ENCODE results near the gene SSX2IP.
"Not testable (repeated sequence)": the region's sequence is repeated elsewhere in the genome, so short reads cannot be mapped to it uniquely, and the experiment has no call there.

SSX2IP gene

GRCh38 chr1:84732520-84732919, 42.3 kb upstream of the SSX2IP start:
- H3K4me3 ChIP-seq (replicated peaks; ENCODE audit: low read depth, low read length): no peak overlapping the region
- no peak for TF ChIP-seq CTCF (IDR thresholded peaks at IDR 0.05; ENCODE audit: low read length, missing control alignments)
- DNase-seq (ENCODE audit: low read depth): no peak

GRCh38 chr1:84731519-84731918, 41.3 kb upstream of the SSX2IP start:
- no peak for TF ChIP-seq CTCF (IDR thresholded peaks at IDR 0.05; ENCODE audit: low read length, missing control alignments)
- no peak for DNase-seq (ENCODE audit: low read depth)

GRCh38 chr1:84727711-84728110, 37.5 kb upstream of the SSX2IP start:
- not testable (repeated sequence) for H3K4me3 ChIP-seq (replicated peaks; ENCODE audit: low read depth, low read length); DNase-seq (ENCODE audit: low read depth)

More at GRCh38 chr1:84731519-84731918, 41.3 kb upstream of the SSX2IP start:
- no peak overlapping the region for H3K4me3 ChIP-seq (replicated peaks; ENCODE audit: low read depth, low read length)

GRCh38 chr1:84726593-84727499, 36.6 kb upstream of the SSX2IP start:
- DNase-seq (ENCODE audit: low read depth): no peak

GRCh38 chr1:84724128-84724860, 34.0 kb upstream of the SSX2IP start:
- DNase-seq (ENCODE audit: low read depth): no peak
- peak; percentile 23 for TF ChIP-seq CTCF (IDR thresholded peaks at IDR 0.05; ENCODE audit: low read length, missing control alignments)
- no peak overlapping the region for H3K4me3 ChIP-seq (replicated peaks; ENCODE audit: low read depth, low read length)

More at GRCh38 chr1:84726593-84727499, 36.6 kb upstream of the SSX2IP start:
- no peak for TF ChIP-seq CTCF (IDR thresholded peaks at IDR 0.05; ENCODE audit: low read length, missing control alignments)
- no peak overlapping the region for H3K4me3 ChIP-seq (replicated peaks; ENCODE audit: low read depth, low read length)

GRCh38 chr1:84722794-84723193, 32.5 kb upstream of the SSX2IP start:
- DNase-seq (ENCODE audit: low read depth): peak; percentile 83
- no peak overlapping the region for H3K4me3 ChIP-seq (replicated peaks; ENCODE audit: low read depth, low read length)
- no peak for TF ChIP-seq CTCF (IDR thresholded peaks at IDR 0.05; ENCODE audit: low read length, missing control alignments)

GRCh38 chr1:84721872-84722271, 31.6 kb upstream of the SSX2IP start:
- H3K4me3 ChIP-seq (replicated peaks; ENCODE audit: low read depth, low read length); DNase-seq (ENCODE audit: low read depth): not testable (repeated sequence)
